DMS53 (cell line): Measurements from ENCODE around the gene SLC2A14.
"Not testable (repeated sequence)": the region's sequence is repeated elsewhere in the genome, so short reads cannot be mapped to it uniquely, and the experiment has no call there.

ENCODE experiments used
- DNase-seq: peaks from one replicate; lab custom pipeline; 2025; lab: John Stamatoyannopoulos, UW

SLC2A14 gene

GRCh38 chr12:7872566-7873319, at the start of gene SLC2A14:
Gene SLC2A14, minus strand, starts transcription at chr12:7872915. Its CDS starts 3,035 bp downstream, at chr12:7869880.
- DNase-seq = no peak

- not testable (repeated sequence) for DNase-seq
Observed at GRCh38 chr12:7921181-7921580, 48.5 kb upstream of the SLC2A14 start.

- DNase-seq = not testable (repeated sequence)
Observed at GRCh38 chr12:7918268-7918590, 45.5 kb upstream of the SLC2A14 start.

- DNase-seq = no peak
Observed at GRCh38 chr12:7917392-7918267, 44.9 kb upstream of the SLC2A14 start.

GRCh38 chr12:7916936-7917335, 44.2 kb upstream of the SLC2A14 start:
- DNase-seq = no peak

GRCh38 chr12:7915661-7916403, 43.1 kb upstream of the SLC2A14 start:
- no peak for DNase-seq

GRCh38 chr12:7910106-7910505, 37.4 kb upstream of the SLC2A14 start:
- not testable (repeated sequence) for DNase-seq

GRCh38 chr12:7907009-7907408, 34.3 kb upstream of the SLC2A14 start:
- DNase-seq = peak; percentile 81

GRCh38 chr12:7906303-7906702, 33.6 kb upstream of the SLC2A14 start:
- not testable (repeated sequence) for DNase-seq

GRCh38 chr12:7905600-7906125, 32.9 kb upstream of the SLC2A14 start:
- DNase-seq = not testable (repeated sequence)

GRCh38 chr12:7905071-7905470, 32.4 kb upstream of the SLC2A14 start:
- DNase-seq = no peak

- DNase-seq = not testable (repeated sequence)
Observed at GRCh38 chr12:7902416-7902815, 29.7 kb upstream of the SLC2A14 start.

- no peak for DNase-seq
Observed at GRCh38 chr12:7899755-7900154, 27.0 kb upstream of the SLC2A14 start.

GRCh38 chr12:7896726-7897125, 24.0 kb upstream of the SLC2A14 start:
- DNase-seq = not testable (repeated sequence)

GRCh38 chr12:7892186-7892980, 19.7 kb upstream of the SLC2A14 start:
- DNase-seq = no peak

- no peak for DNase-seq
Observed at GRCh38 chr12:7884689-7885088, 12.0 kb upstream of the SLC2A14 start.

- DNase-seq = not testable (repeated sequence)
Observed at GRCh38 chr12:7881736-7882120, 9.0 kb upstream of the SLC2A14 start.

GRCh38 chr12:7880952-7881735, 8.4 kb upstream of the SLC2A14 start:
- DNase-seq = not testable (repeated sequence)

- DNase-seq = no peak
Observed at GRCh38 chr12:7879246-7879645, 6.5 kb upstream of the SLC2A14 start.

- no peak for DNase-seq
Observed at GRCh38 chr12:7877420-7877819, 4.7 kb upstream of the SLC2A14 start.

- no peak for DNase-seq
Observed at GRCh38 chr12:7870335-7870734, 2.4 kb downstream of the SLC2A14 start.
